IMR-90 (cell line): ENCODE measurements around the gene KIR3DL3.
"Not testable (repeated sequence)": the region's sequence is repeated elsewhere in the genome, so short reads cannot be mapped to it uniquely, and the experiment has no call there.

ENCODE experiments used
- BHLHE40 ChIP-seq: fragments of 150-350 bp; IDR thresholded peaks from 2 replicates; pipeline ENCODE4 v1.6.1; 2016; ENCODE audit warnings: mild to moderate bottlenecking, low read depth, low read length
- CEBPB ChIP-seq: IDR thresholded peaks from 2 replicates; pipeline ENCODE4 v1.6.1; 2012; ENCODE audit warnings: low read depth, low read length, improper control_type of control experiment
- CTCF ChIP-seq: conservative IDR thresholded peaks from 2 replicates; pipeline ENCODE4 v1.5.1; 2012; ENCODE audit warnings: mild to moderate bottlenecking, low read depth, low read length, improper control_type of control experiment
- FOS ChIP-seq: fragments of 150-350 bp; IDR thresholded peaks from 2 replicates; pipeline ENCODE4 v1.6.1; 2016; ENCODE audit warnings: low read depth, low read length
- MAFK ChIP-seq: IDR thresholded peaks from 2 replicates; pipeline ENCODE4 v1.6.1; 2012; ENCODE audit warnings: low read depth, low read length, improper control_type of control experiment
- MAZ ChIP-seq: IDR thresholded peaks from 2 replicates; pipeline ENCODE4 v1.6.1; 2012; ENCODE audit warnings: low read depth, mild to moderate bottlenecking, low read length, improper control_type of control experiment, moderate library complexity, borderline replicate concordance
- NFE2L2 ChIP-seq: fragments of 150-350 bp; IDR thresholded peaks from 2 replicates; pipeline ENCODE4 v1.6.1; 2016; ENCODE audit warnings: low read depth, mild to moderate bottlenecking, low read length
- POLR2A ChIP-seq: IDR thresholded peaks from 2 replicates; pipeline ENCODE4 v1.6.1; 2012; ENCODE audit warnings: mild to moderate bottlenecking, low read depth, low read length
- RAD21 ChIP-seq: IDR thresholded peaks from 2 replicates; pipeline ENCODE4 v1.6.1; 2012; ENCODE audit warnings: low read length, improper control_type of control experiment
- RCOR1 ChIP-seq: IDR thresholded peaks from 2 replicates; pipeline ENCODE4 v1.6.1; 2012; ENCODE audit warnings: mild to moderate bottlenecking, low read length, improper control_type of control experiment; ENCODE audit not compliant: insufficient replicate concordance
- RFX5 ChIP-seq: IDR thresholded peaks from 2 replicates; pipeline ENCODE4 v1.8.0; 2012; ENCODE audit warnings: low read depth, mild to moderate bottlenecking, low read length, moderate library complexity
- SMC3 ChIP-seq: fragments of 150-350 bp; IDR thresholded peaks from 2 replicates; pipeline ENCODE4 v1.6.1; 2016; ENCODE audit warnings: low read depth, mild to moderate bottlenecking, antibody characterized with exemption, low read length, moderate library complexity
- TF ChIP-seq, protein P1 (sequence below): fragments of 150-350 bp; IDR thresholded peaks from 2 replicates; pipeline ENCODE4 v1.6.1; 2017; ENCODE audit warnings: mild to moderate bottlenecking, antibody characterized with exemption, low read length, low read depth

- TF ChIP-seq POLR2A, RAD21, CTCF, SMC3, RFX5, FOS, MAFK, CEBPB, NFE2L2, RCOR1, BHLHE40, MAZ: not testable (repeated sequence)
- TF ChIP-seq, protein P1, sequence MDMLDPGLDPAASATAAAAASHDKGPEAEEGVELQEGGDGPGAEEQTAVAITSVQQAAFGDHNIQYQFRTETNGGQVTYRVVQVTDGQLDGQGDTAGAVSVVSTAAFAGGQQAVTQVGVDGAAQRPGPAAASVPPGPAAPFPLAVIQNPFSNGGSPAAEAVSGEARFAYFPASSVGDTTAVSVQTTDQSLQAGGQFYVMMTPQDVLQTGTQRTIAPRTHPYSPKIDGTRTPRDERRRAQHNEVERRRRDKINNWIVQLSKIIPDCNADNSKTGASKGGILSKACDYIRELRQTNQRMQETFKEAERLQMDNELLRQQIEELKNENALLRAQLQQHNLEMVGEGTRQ, result not testable (repeated sequence)
These were observed 47.0 kb downstream of the KIR3DL3 start for GRCh38 chr19:54771018-54771960.
